SW480 (cell line): ENCODE measurements around the gene FNDC3B.

Experiments
- DNase-seq: peaks from one replicate; pipeline ENCODE4 v3.0.0-alpha.2; 2016; ENCODE audit warnings: low spot score

FNDC3B gene

GRCh38 chr3:172289583-172289982, 250.2 kb downstream of the FNDC3B start:
- DNase-seq, result no peak

DNA sequence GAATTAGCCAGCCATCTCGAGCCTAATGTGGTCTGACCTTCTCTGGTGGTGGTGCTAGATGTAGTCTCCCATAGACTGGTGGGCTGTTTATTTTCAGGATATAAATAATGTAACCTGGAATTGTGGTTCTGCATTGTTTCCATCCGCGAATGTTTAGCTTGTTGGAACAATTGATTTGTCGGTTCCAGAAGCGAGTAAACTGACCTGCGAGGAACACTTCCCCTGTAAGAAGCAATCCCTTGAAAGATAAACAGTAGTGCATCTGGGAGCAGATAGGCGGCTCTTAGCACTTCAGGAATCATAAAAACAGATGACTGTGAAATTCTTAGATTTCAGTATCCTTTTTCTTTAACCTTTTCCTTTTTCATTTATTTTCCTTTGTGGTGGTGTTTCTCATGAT, 251.1 kb downstream of the FNDC3B start:
- DNase-seq, result no peak

GRCh38 chr3:172291650-172292049, 252.3 kb downstream of the FNDC3B start:
- no peak for DNase-seq

GRCh38 chr3:172292422-172292821, 253.0 kb downstream of the FNDC3B start:
- DNase-seq, result no peak

- no peak for DNase-seq
These were observed 253.7 kb downstream of the FNDC3B start for GRCh38 chr3:172293093-172293492.

- no peak for DNase-seq
These were observed 254.9 kb downstream of the FNDC3B start for GRCh38 chr3:172294223-172294806.

GRCh38 chr3:172296248-172296974, 257.0 kb downstream of the FNDC3B start:
- DNase-seq, result no peak

GRCh38 chr3:172296975-172297332, 257.6 kb downstream of the FNDC3B start:
- no peak for DNase-seq

DNA sequence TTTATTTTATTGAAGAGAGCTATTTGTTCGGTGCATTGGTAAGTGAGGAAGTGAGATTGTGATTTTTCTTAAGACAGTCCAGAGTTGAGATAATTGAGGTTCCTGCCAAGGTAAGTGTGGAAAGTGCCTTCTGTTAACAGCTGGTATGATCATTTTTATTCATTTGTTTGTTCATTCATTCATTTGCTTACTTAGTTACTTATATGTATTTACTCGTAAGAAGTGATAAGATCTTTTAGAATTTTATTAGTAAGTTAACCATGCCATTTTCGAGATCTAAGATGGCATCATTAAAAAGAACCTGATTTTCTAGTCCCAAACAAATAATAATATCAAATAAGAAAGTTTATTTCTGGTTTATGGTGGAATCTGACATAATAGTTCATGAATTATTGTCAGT, 258.9 kb downstream of the FNDC3B start:
- DNase-seq, result no peak

GRCh38 chr3:172300187-172300586, 260.8 kb downstream of the FNDC3B start:
- DNase-seq, result no peak

DNA sequence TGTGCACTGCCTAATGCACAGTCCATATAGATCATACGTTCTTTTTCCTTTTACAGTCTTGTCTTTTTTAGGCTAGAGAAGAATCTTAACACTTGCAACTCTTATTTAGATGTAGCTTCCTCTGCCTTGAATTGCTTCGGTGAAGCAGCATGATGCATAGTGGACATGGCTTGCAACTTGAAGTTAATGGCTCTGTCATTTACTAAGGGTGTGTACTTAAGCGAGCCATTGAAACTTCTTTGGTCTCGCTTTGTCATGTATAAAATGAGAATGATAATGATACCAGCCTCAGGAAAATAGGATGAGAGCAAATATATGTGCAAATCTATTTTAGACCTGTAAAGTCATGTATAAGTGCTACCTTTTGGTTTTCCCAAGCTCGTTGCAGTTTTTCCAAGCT, 261.5 kb downstream of the FNDC3B start:
- no peak for DNase-seq

DNA sequence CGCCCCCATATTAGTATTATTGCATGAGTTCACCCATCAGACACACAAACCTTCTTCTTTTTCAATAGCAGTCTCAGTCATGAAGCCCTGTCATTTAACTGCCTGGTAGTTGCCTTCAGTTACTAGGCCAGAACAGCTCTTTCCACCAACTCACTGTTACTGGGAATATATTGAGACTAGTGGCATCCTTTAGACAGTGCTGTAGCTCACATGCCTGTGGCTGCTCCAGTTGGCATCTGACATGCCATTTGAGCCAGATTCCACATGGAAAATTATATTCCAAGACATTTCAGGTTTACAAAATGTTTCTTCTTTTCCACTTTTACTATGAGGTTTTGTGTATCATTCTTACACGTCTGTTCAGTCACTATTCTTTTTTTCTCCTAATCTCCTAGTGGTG, 262.8 kb downstream of the FNDC3B start:
- DNase-seq, result no peak

DNA sequence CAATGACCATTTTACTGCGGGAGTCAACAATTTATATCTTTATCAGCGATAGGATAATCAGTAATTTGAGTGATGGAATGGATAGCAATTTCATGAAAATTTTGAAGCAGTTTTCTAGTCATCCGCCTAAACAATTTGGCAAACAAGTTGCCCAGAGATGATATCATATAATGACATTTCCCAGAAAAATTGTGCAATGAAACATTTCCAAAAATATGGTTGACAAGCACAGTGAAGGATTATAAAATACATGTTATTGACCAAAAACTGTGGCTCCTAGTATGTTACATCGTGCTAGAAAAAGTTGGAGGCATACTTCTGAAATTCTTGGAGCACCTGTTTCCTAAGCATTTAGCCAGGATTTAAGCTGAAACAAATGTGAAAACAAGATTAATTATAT, 263.8 kb downstream of the FNDC3B start:
- DNase-seq, result no peak

DNA sequence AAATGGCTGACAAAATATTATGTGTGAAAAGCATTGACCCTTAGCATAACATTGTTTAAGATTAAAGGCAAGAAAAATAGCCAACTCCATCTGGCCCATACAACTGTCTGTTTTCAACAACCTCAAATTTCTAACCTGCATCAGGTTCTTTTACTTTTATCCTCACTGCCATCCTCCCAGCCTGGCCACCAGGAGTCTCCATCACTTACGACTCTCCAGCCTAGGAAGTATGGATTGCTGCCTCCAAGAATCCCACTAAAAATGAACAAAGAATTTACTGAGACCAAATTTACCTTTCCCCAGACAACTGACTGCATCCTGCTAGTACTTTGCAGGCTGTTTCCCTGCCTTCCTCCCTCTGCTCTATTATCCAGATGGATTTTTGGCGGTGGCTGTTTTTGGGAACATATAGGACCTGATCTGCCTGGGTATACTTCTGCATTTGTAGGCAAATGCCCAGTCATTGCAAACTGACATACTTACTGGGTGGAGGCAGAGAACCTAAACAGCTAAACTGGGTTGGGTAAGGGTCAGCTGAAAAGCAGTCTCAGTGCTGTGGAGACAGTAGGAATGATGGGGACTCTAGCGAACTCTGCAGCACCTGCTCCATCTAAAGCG, 264.7 kb downstream of the FNDC3B start:
- DNase-seq, result no peak

DNA sequence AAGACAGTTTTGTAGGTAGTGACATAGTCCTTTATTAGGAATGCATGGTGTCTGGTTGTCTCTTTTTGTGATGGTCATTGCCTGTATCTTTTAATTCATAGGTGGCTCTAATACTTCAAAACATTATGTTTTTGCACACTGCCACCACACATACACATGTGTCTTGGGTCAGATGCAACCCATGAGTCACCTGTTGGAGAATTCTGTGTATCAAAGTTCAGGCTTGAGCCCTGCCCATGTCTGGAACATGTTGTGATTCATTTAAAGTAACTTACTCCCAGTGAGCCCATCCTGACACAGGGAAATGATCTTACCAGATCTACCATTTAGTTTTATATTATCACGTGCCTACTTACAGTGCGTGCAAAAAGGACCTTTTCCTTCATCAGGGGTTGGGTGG, 266.2 kb downstream of the FNDC3B start:
- DNase-seq, result peak; percentile 57

DNA sequence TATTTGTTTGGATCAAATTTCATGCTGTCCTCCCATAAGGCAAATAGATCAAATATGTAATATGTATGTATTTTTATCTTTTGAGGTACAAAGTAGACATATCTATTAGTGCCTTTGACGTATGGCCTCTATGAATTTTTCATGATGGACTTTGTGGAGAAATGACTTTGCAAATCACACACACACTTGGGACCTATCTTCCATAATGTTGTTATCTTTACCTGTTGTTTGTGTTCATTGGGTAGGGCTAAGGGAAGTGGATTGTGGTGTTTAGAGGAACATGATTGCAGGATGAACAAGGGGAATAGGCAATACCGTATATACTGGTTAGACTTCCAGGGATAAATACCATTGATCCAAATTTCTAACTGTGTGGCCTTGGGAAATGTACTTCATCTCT, 266.6 kb downstream of the FNDC3B start:
- no peak for DNase-seq

DNA sequence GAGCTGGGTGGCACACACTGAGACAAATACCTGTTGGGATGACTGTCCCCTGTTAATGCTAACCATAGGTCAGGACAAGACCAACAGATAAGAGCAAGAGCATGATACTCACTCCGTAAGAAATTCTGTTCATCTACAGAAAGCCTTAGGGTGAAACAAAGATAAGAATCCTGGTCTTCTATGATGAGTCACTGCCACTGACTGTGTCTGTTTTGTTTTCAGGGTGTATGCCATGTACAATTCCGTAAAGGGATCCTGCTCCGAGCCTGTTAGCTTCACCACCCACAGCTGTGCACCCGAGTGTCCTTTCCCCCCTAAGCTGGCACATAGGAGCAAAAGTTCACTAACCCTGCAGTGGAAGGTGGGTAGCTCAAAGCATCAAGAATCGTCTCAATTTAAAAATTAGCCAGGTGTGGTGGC, 267.8 kb downstream of the FNDC3B start:
- no peak for DNase-seq

- DNase-seq, result no peak
These were observed 269.7 kb downstream of the FNDC3B start for GRCh38 chr3:172309059-172309458.

- DNase-seq, result no peak
These were observed 270.5 kb downstream of the FNDC3B start for GRCh38 chr3:172309741-172310427.

- DNase-seq, result no peak
These were observed 271.0 kb downstream of the FNDC3B start for GRCh38 chr3:172310428-172310760.

DNA sequence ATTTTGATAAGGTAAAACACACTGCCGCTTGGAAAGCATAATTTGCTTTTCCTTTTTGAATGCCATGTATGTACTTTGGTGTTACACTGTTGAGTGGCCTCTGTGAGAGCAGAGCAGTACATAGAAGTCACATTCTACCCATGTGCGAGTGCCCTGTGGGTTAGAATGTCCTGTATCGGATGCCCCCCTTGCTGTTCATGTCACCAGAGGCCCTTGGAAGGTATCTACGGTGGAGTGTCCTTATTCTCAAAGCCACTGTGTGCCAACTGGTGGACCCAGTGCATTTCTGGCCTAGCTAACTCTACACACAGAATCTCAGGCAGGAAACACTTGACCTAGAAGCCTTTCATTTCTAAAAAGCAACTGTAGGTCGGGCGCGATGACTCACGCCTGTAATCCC, 271.8 kb downstream of the FNDC3B start:
- DNase-seq, result no peak

GRCh38 chr3:172312001-172312400, 272.6 kb downstream of the FNDC3B start:
- DNase-seq, result no peak

DNA sequence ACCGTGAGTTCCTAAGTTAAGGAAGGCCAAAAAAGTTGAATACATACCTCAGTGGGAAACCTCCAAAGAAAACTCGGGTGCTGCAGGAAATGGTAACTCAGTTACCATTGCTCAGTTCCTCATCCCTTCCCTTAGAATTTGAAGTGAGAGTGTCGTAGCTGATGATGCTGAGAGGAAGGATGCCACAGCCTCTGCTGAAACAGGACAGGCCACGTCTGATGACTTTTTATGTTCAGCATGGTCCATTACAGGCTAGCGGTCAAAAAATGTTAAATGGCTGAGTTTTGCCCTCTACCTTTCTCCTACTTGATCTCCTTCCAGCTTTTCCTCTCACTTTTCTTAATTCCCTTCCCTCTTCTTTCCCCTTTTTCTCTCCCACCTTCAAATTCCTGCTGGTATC, 273.3 kb downstream of the FNDC3B start:
- DNase-seq, result no peak
